HepG2 (cell line): ENCODE measurements around the gene PYGO1. TPM values are rescaled to one million over a fixed set of nuclear protein-coding genes. Genes with fewer than 3 reads are reported as not detected.
"Not testable (repeated sequence)": the region's sequence is repeated elsewhere in the genome, so short reads cannot be mapped to it uniquely, and the experiment has no call there.

ENCODE experiments used
- ATAC-seq: fragments of 200-7000 bp; cut with Tn5 transposase; 3 replicates; pipeline ENCODE4 v1.9.1; 2020; ENCODE audit warnings: mild to moderate bottlenecking, moderate library complexity
- BruUV-seq: library from RNA; stranded (reverse); fragments of 400-500 nt; replicated peaks from 2 replicates; lab custom pipeline; 2021; lab: Mats Ljungman, UMichigan
- CTCF ChIA-PET: fragments of 300-600 bp; formaldehyde crosslinking; extraction: SDS; loops from one replicate; lab custom pipeline; 2021; ENCODE audit warnings: low total read pairs, inconsistent platforms, low intra/inter-chr PET ratio; lab: Yijun Ruan, JAX
- POLR2A ChIA-PET: fragments of 350-600 bp; sonication (Branson Sonifier 250); formaldehyde crosslinking; loops from one replicate; lab custom pipeline; 2020; ENCODE audit warnings: antibody characterized with exemption, inconsistent platforms; lab: Yijun Ruan, JAX
- DNase-seq: peaks from one replicate; pipeline ENCODE4 v3.0.0-alpha.2; 2015; ENCODE audit warnings: low spot score
- FAIRE-seq: peaks from 3 replicates; lab custom pipeline; 2011; peaks lifted over from hg19 to GRCh38; lab: Jason Lieb, UNC
- H2AFZ ChIP-seq: one replicate; pipeline ENCODE4 v1.6.1; 2011; ENCODE audit warnings: low read length, inconsistent platforms
- H3K27ac ChIP-seq: fragments of 300-600 bp; 3 replicates; pipeline ENCODE4 v1.8.0; 2011; ENCODE audit warnings: mixed run types, mild to moderate bottlenecking, mixed read lengths, low read length, inconsistent platforms; ENCODE audit not compliant: insufficient read depth; ENCODE audit errors: extremely low read length
- H3K27me3 ChIP-seq, 2 experiments: fragments of 200-600 bp in 1 of 2; 2 replicates in 1 of 2; 3 replicates in 1 of 2; pipeline versions ENCODE4 v1.6.0 to v1.8.0; 2011; ENCODE audit warnings: low read length in 2 of 2, mild to moderate bottlenecking in 2 of 2, moderate library complexity in 2 of 2, inconsistent platforms in 1 of 2; ENCODE audit not compliant: insufficient read depth in 2 of 2, control insufficient read depth in 1 of 2
- H3K36me3 ChIP-seq, 2 experiments: fragments of 200-600 bp in 1 of 2; replicated peaks in 1 of 2; 2 replicates in 1 of 2; 3 replicates in 1 of 2; pipeline versions ENCODE4 v1.5.1 to v1.8.0; 2011; ENCODE audit warnings: low read length in 2 of 2, inconsistent platforms in 1 of 2; ENCODE audit not compliant: insufficient read depth in 2 of 2, control insufficient read depth in 1 of 2
- H3K4me1 ChIP-seq: 2 replicates; pipeline ENCODE4 v1.5.1; 2012; ENCODE audit warnings: low read length, inconsistent platforms; ENCODE audit not compliant: insufficient read depth
- H3K4me2 ChIP-seq: 2 replicates; pipeline ENCODE4 v1.6.0; 2011; ENCODE audit warnings: low read depth, low read length, inconsistent platforms
- H3K4me3 ChIP-seq, 3 experiments: fragments of 200-600 bp in 1 of 3; sonication (generic), shearing (Covaris generic) in 1 of 3; replicated peaks in 1 of 3; 2 replicates each; pipeline ENCODE4 v1.5.1; 2011 to 2016; ENCODE audit warnings: low read length in 3 of 3, inconsistent platforms in 2 of 3, low read depth in 2 of 3, mild to moderate bottlenecking in 2 of 3, control low read depth in 1 of 3, mixed read lengths in 1 of 3; ENCODE audit not compliant: insufficient read depth in 1 of 3
- H3K79me2 ChIP-seq: one replicate; pipeline ENCODE4 v1.6.1; 2011; ENCODE audit warnings: low read length, inconsistent platforms; ENCODE audit not compliant: insufficient read depth
- H3K9ac ChIP-seq: 2 replicates; pipeline ENCODE4 v1.6.0; 2011; ENCODE audit warnings: mild to moderate bottlenecking, low read depth, low read length, inconsistent platforms; ENCODE audit not compliant: insufficient read depth
- H3K9me3 ChIP-seq: 2 replicates; pipeline ENCODE4 v1.5.1; 2012; ENCODE audit warnings: mild to moderate bottlenecking, low read length
- H4K20me1 ChIP-seq: 2 replicates; pipeline ENCODE4 v1.6.0; 2011; ENCODE audit warnings: inconsistent platforms, mild to moderate bottlenecking, low read length, moderate library complexity; ENCODE audit not compliant: insufficient read depth
- ARHGAP35 ChIP-seq: sonication (generic); formaldehyde crosslinking; IDR thresholded peaks from 2 replicates; pipeline ENCODE4 v1.9.0; 2022; ENCODE audit warnings: mild to moderate bottlenecking, inconsistent platforms, moderate library complexity, missing genetic modification reagents, borderline replicate concordance
- CTCF ChIP-seq: sonication (generic); formaldehyde crosslinking; IDR thresholded peaks from 2 replicates; pipeline ENCODE4 v1.5.0; 2020; ENCODE audit warnings: mild to moderate bottlenecking, missing genetic modification reagents, moderate library complexity
- MEF2D ChIP-seq: sonication (generic); formaldehyde crosslinking; IDR thresholded peaks from 2 replicates; pipeline ENCODE4 v1.5.1; 2020; ENCODE audit warnings: mild to moderate bottlenecking, missing genetic modification reagents
- PHB2 ChIP-seq: fragments of 450-650 bp; IDR thresholded peaks from 2 replicates; pipeline ENCODE4 v1.6.1; 2018; ENCODE audit not compliant: partially characterized antibody
- SMAD3 ChIP-seq: sonication (generic); formaldehyde crosslinking; IDR thresholded peaks from 2 replicates; pipeline ENCODE4 v1.4.0; 2020; ENCODE audit warnings: missing genetic modification reagents
- SP1 ChIP-seq, 2 experiments: fragments of 450-650 bp in 1 of 2; sonication (generic) in 1 of 2; formaldehyde crosslinking in 1 of 2; IDR thresholded peaks; 2 replicates each; pipeline versions ENCODE4 v1.4.0 to v1.6.1; 2016 to 2020; ENCODE audit warnings: missing genetic modification reagents in 1 of 2
- THAP9 ChIP-seq: sonication (generic); formaldehyde crosslinking; IDR thresholded peaks from 2 replicates; pipeline ENCODE4; 2020; ENCODE audit warnings: missing genetic modification reagents, mild to moderate bottlenecking, borderline replicate concordance
- ZMAT5 ChIP-seq: sonication (generic); formaldehyde crosslinking; IDR thresholded peaks from 2 replicates; pipeline ENCODE4 v1.5.0; 2020; ENCODE audit warnings: mild to moderate bottlenecking, low read depth, missing genetic modification reagents, borderline replicate concordance
- ZNF563 ChIP-seq: sonication (generic); formaldehyde crosslinking; IDR thresholded peaks from 2 replicates; pipeline ENCODE4 v1.8.0; 2022; ENCODE audit warnings: mild to moderate bottlenecking, moderate library complexity, missing genetic modification reagents
- ZNF672 ChIP-seq: sonication (generic); formaldehyde crosslinking; IDR thresholded peaks from 2 replicates; pipeline ENCODE4 v1.8.1; 2022; ENCODE audit warnings: missing genetic modification reagents
- WGBS: methylation state at CpG from one replicate; pipeline ENCODE4 v1.1.6; 2017; ENCODE audit warnings: low lambda C conversion rate; 5-methylcytosine and 5-hydroxymethylcytosine counted together
- in situ Hi-C: cut with HindIII; loops from 2 replicates; pipeline ENCODE4 v1.10.0; 2017; ENCODE audit warnings: low pct_unique_long_range_greater_than_20kb; ENCODE audit not compliant: extremely low pct_ligation_motif_present
- intact Hi-C: fragments of 100-400 bp; cut with micrococcal nuclease; formaldehyde crosslinking; loops from one replicate; pipeline ENCODE4 v1.10.0; 2022; ENCODE audit not compliant: unreplicated experiment
- polyA plus RNA-seq, 8 experiments: library from polyadenylated mRNA; depleted of rRNA in 3 of 8; stranded (reverse) in 7 of 8; unstranded in 1 of 8; fragments of >200 nt; fragmentation: Illumina TruSeq in 4 of 8; extraction: Trizol in 4 of 8; gene quantifications; 2 replicates each; pipeline versions ENCODE4 v1.2.1 to v1.2.3, GENCODE V29; 2011 to 2016; ENCODE audit warnings: low read depth in 4 of 8, missing spikeins in 1 of 8, mixed read lengths in 1 of 8; ENCODE audit not compliant: insufficient read depth in 1 of 8
- total RNA-seq, 5 experiments: library from RNA; depleted of rRNA; stranded (reverse); fragments of >200 nt; fragmentation: Illumina TruSeq; extraction: Trizol; gene quantifications; 2 replicates each; pipeline ENCODE4 v1.2.3, GENCODE V29; 2016; ENCODE audit warnings: low read depth in 1 of 5

Gene PYGO1
- total and polyA plus RNA-seq, 2 of the 13 experiments (the other 11 are each of a cell fraction or from before 2014, with no cell fraction given) = 1.1 to 1.8 TPM

- peak; percentile 64 for TF ChIP-seq CTCF
- H3K4me2 ChIP-seq = peak overlapping the region; percentile 45; the same call in 1 of the 2 replicates
- BruUV-seq, H4K20me1 ChIP-seq, intact Hi-C loops, H3K36me3 ChIP-seq, in situ Hi-C loops, H3K4me1 ChIP-seq, POLR2A ChIA-PET, H3K4me3 ChIP-seq, CTCF ChIA-PET, H3K9ac ChIP-seq, H3K9me3 ChIP-seq, H2AFZ ChIP-seq, ATAC-seq, H3K79me2 ChIP-seq, H3K27me3 ChIP-seq, H3K27ac ChIP-seq: not testable (repeated sequence)
- 59% methylated on average over 22 of the region's 29 CpGs for WGBS
- FAIRE-seq = peak; percentile 55
- peak; percentile 43 for DNase-seq
These were observed 74.3 kb downstream of the PYGO1 start for GRCh38 chr15:55513621-55514413.

GRCh38 chr15:55513152-55513551 is 75.0 kb downstream of the PYGO1 start:
- Histone ChIP-seq H3K4me2 (no peak overlapping the region), H4K20me1 (no peaks in the 10 kb centered on the region), H3K4me1 (no peaks in the 10 kb centered on the region), H3K9ac (no peak overlapping the region), H3K27me3 (no peaks in the 10 kb centered on the region), H3K27ac (no peak overlapping the region), H3K4me3 (no peak overlapping the region), H3K9me3 (no peaks in the 10 kb centered on the region), H3K36me3 (no peaks in the 10 kb centered on the region), H3K79me2 (no peaks in the 10 kb centered on the region), H2AFZ (no peak overlapping the region)
- no peak for TF ChIP-seq ARHGAP35 (CRISPR knock-in tag)
- TF ChIP-seq SMAD3 (CRISPR knock-in tag) = no peak
- TF ChIP-seq SP1 (IDR thresholded peaks at IDR 0.05) = no peak
- no peak for TF ChIP-seq SP1 (CRISPR knock-in tag; IDR thresholded peaks at IDR 0.05)
- no peak for TF ChIP-seq ZNF672 (CRISPR knock-in tag)
- TF ChIP-seq ZNF563 = no peak
- no peak for TF ChIP-seq PHB2
- no peak for TF ChIP-seq ZMAT5 (CRISPR knock-in tag)
- TF ChIP-seq THAP9 (CRISPR knock-in tag) = no peak
- no peak for TF ChIP-seq MEF2D (CRISPR knock-in tag)
- no peak for ATAC-seq
- no peak for FAIRE-seq
- 50% methylated on average over 11 of the region's 11 CpGs for WGBS
- ChIA-PET CTCF (no interaction called here), POLR2A (no interaction called here)
- no TSS peak for BruUV-seq
- intact Hi-C loops = no loop called here
- in situ Hi-C loops = no loop called here
- DNase-seq = no peak
